Nephron progenitor cell (in vitro differentiated cells): ENCODE data around the gene REG4.

Experiments
- DNase-seq: peaks from one replicate; pipeline ENCODE4 v3.0.0; 2021
- H3K27ac Mint-ChIP-seq: 2 replicates; pipeline ENCODE4 v1.8.0; 2021; ENCODE audit warnings: mild to moderate bottlenecking, moderate library complexity, mixed read lengths
- H3K27me3 Mint-ChIP-seq: 2 replicates; pipeline ENCODE4 v1.8.0; 2021; ENCODE audit warnings: mild to moderate bottlenecking, low read depth, mixed read lengths; ENCODE audit not compliant: poor library complexity
- H3K36me3 Mint-ChIP-seq: 2 replicates; pipeline ENCODE4 v1.8.0; 2021; ENCODE audit warnings: low read depth, mixed read lengths
- H3K4me1 Mint-ChIP-seq: 2 replicates; pipeline ENCODE4 v1.8.0; 2021; ENCODE audit warnings: mixed read lengths
- H3K4me3 Mint-ChIP-seq: 2 replicates; pipeline ENCODE4 v1.8.0; 2021; ENCODE audit warnings: mild to moderate bottlenecking, moderate library complexity, mixed read lengths
- H3K9me3 Mint-ChIP-seq: 2 replicates; pipeline ENCODE4 v1.8.0; 2021; ENCODE audit warnings: mild to moderate bottlenecking, moderate library complexity, mixed read lengths
- TF ChIP-seq, protein P1 (sequence below): fragments of 200-600 bp; sonication (generic); IDR thresholded peaks from 2 replicates; pipeline ENCODE4 v1.5.0; 2021; ENCODE audit warnings: antibody characterized with exemption

The REG4 gene

DNA sequence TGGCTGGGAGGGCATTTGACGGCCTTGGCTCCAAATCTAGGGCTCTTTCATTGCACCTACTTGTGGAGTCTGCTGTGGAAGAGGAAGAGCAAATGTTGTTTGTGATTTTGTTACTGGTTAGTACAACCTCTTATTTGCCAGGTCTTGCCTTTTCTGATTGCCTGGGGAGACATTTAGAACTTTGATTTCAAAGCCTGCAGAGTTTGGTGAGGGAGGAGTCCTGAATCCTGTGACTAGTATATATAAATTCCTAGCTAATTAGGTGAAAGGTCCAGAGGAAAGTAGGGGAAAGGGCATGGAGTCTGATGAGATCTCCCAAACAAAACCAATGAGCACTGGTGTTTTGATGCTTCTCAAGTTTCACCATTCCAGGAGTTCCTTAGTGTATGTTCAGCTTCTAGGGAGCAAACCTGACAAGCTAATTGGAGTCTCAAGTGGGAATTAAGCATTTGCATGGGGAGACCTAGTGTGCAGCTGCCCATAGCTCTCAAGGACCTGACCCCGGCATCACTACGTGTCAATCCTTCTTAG lies 37.5 kb downstream of the REG4 start:
- TF ChIP-seq, protein P1, sequence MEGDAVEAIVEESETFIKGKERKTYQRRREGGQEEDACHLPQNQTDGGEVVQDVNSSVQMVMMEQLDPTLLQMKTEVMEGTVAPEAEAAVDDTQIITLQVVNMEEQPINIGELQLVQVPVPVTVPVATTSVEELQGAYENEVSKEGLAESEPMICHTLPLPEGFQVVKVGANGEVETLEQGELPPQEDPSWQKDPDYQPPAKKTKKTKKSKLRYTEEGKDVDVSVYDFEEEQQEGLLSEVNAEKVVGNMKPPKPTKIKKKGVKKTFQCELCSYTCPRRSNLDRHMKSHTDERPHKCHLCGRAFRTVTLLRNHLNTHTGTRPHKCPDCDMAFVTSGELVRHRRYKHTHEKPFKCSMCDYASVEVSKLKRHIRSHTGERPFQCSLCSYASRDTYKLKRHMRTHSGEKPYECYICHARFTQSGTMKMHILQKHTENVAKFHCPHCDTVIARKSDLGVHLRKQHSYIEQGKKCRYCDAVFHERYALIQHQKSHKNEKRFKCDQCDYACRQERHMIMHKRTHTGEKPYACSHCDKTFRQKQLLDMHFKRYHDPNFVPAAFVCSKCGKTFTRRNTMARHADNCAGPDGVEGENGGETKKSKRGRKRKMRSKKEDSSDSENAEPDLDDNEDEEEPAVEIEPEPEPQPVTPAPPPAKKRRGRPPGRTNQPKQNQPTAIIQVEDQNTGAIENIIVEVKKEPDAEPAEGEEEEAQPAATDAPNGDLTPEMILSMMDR, result no peak
- no peak for DNase-seq
- Mint-ChIP-seq H3K27ac (peak overlapping the region; percentile 3), H3K36me3 (no peaks in the 10 kb centered on the region), H3K4me1 (peaks cover 35% of the 10 kb centered on the region), H3K9me3 (peaks cover 4% of the 10 kb centered on the region), H3K27me3 (peaks cover 4% of the 10 kb centered on the region), H3K4me3 (peak overlapping the region; percentile 27)

GRCh38 chr1:119772298-119772697 lies 39.0 kb downstream of the REG4 start:
- Mint-ChIP-seq H3K9me3 (peaks cover 4% of the 10 kb centered on the region), H3K27ac (no peak overlapping the region), H3K36me3 (no peaks in the 10 kb centered on the region), H3K4me1 (peaks cover 36% of the 10 kb centered on the region), H3K27me3 (peaks cover 4% of the 10 kb centered on the region), H3K4me3 (no peak overlapping the region)
- TF ChIP-seq, protein P1, result no peak
- DNase-seq, result no peak

DNA sequence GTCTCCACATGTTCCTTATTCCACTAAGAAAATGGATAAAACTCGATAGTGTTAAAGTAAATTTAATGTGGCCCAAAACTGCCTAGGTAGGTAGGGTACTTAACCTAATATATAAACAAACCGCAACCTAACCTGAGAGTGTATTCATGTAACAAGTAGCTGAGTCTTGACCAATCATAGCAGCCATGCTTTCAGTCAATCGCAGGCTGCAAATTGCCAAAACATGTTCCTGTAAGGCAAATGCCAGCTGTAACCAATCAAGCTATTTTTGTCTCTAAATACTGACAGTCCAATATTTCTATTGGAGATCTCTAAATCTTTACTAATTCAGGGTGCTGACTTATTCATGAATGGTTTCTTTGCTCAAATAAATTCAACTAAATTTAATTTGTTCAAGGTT lies 39.5 kb downstream of the REG4 start:
- TF ChIP-seq, protein P1, result no peak
- H3K4me3 Mint-ChIP-seq, result no peak overlapping the region
- peaks cover 4% of the 10 kb centered on the region for H3K9me3 Mint-ChIP-seq
- H3K4me1 Mint-ChIP-seq, result peaks cover 36% of the 10 kb centered on the region
- H3K27me3 Mint-ChIP-seq, result peaks cover 4% of the 10 kb centered on the region
- no peak for DNase-seq
- H3K27ac Mint-ChIP-seq, result no peak overlapping the region
- H3K36me3 Mint-ChIP-seq, result no peaks in the 10 kb centered on the region

DNA sequence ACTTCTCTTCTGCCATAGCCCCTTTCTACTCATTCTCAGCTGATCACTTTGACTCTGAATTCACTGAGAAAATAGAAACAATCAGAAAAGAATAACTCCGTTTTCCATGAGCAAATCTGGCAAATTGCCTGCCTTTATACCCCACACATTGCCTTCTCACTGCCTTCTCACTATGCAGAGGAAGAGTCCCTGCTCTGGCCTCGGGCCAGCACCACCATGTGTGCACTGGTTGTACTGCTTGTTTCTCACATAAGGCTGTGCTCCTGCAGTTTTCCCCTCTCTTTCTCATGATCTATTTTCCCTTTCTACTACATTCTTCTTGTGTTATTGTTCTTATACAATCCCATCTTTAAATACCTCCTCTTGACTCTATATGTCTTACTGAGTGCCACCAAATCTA lies 40.2 kb downstream of the REG4 start:
- H3K9me3 Mint-ChIP-seq, result no peaks in the 10 kb centered on the region
- DNase-seq, result no peak

DNA sequence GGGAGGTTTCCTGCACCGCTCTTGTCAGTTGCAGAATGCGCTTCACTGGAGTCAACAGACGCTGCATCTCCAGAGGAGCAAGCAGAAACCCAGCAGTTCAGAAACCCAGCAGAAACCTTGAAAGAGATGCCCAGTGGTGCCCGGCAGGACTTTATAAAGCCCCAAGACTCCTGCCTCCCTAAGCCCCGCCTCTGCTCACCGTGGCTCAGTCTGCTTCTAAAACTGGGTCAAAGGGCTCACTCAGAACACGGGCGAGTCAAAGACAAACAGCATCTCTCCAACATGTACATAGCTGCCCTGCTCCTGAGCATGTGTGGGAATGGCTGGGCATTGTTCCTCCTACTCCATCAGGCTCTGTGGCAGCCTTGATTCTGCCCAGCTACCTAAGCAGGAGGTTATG lies 42.5 kb downstream of the REG4 start, which contains the start of gene HMGCS2:
Gene HMGCS2, minus strand, starts transcription at position 128 of the 400 bp plus-strand sequence. Its CDS starts 61 bp downstream, at position 67.
- H3K9me3 Mint-ChIP-seq, result peaks cover 4% of the 10 kb centered on the region
- no peak within 1 kb of the TSS for H3K4me3 Mint-ChIP-seq
- H3K36me3 Mint-ChIP-seq, result no peaks in the 10 kb centered on the region
- no peak for DNase-seq
- H3K27ac Mint-ChIP-seq, result no peak within 1 kb of the TSS
- TF ChIP-seq, protein P1, result no peak
- H3K27me3 Mint-ChIP-seq, result peaks cover 4% of the 10 kb centered on the region
- peaks cover 15% of the 10 kb centered on the region for H3K4me1 Mint-ChIP-seq

More for the DNA sequence above, 40.2 kb downstream of the REG4 start:
- H3K36me3 Mint-ChIP-seq, result no peaks in the 10 kb centered on the region
- H3K4me3 Mint-ChIP-seq, result no peak overlapping the region
- TF ChIP-seq, protein P1, result peak; percentile 23
- peaks cover 4% of the 10 kb centered on the region for H3K27me3 Mint-ChIP-seq
- no peak overlapping the region for H3K27ac Mint-ChIP-seq
- H3K4me1 Mint-ChIP-seq, result peaks cover 36% of the 10 kb centered on the region

- no peak overlapping the region for H3K27ac Mint-ChIP-seq
- no peaks in the 10 kb centered on the region for H3K36me3 Mint-ChIP-seq
- H3K9me3 Mint-ChIP-seq, result peaks cover 4% of the 10 kb centered on the region
- H3K4me3 Mint-ChIP-seq, result no peak overlapping the region
- H3K27me3 Mint-ChIP-seq, result peaks cover 7% of the 10 kb centered on the region
- DNase-seq, result no peak
- peaks cover 4% of the 10 kb centered on the region for H3K4me1 Mint-ChIP-seq
- TF ChIP-seq, protein P1, result no peak
Measured at GRCh38 chr1:119767486-119767885, 43.8 kb downstream of the REG4 start.
